GM12872 (cell line): ENCODE measurements around the gene IFT88.

Experiments
- CTCF ChIP-seq: IDR thresholded peaks from 3 replicates; pipeline ENCODE4 v1.5.1; 2011; ENCODE audit warnings: low read depth, mild to moderate bottlenecking, low read length, moderate library complexity; ENCODE audit not compliant: insufficient read depth

Gene IFT88

GRCh38 chr13:20729633-20730585 is 163.0 kb downstream of the IFT88 start:
- no peak for TF ChIP-seq CTCF

GRCh38 chr13:20738616-20739015 is 171.7 kb downstream of the IFT88 start:
- no peak for TF ChIP-seq CTCF

GRCh38 chr13:20740021-20740420 is 173.1 kb downstream of the IFT88 start:
- TF ChIP-seq CTCF = no peak
